GM12878 (cell line): ENCODE data around the gene STXBP3. TPM values are rescaled to one million over a fixed set of nuclear protein-coding genes. Genes with fewer than 3 reads are reported as not detected.

Source experiments
- ATAC-seq: fragments of 200-7000 bp; cut with Tn5 transposase; 3 replicates; pipeline ENCODE4 v1.9.1; 2020; ENCODE audit warnings: mild to moderate bottlenecking, moderate library complexity
- BruUV-seq: library from RNA; stranded (reverse); fragments of 400-500 nt; replicated peaks from 2 replicates; lab custom pipeline; 2021; lab: Mats Ljungman, UMichigan
- CTCF ChIA-PET: fragments of 300-600 bp; sonication (Branson Sonifier 250); formaldehyde crosslinking; extraction: SDS; loops from one replicate; lab custom pipeline; 2021; ENCODE audit warnings: inconsistent platforms; lab: Yijun Ruan, JAX
- POLR2A ChIA-PET: fragments of 350-600 bp; formaldehyde crosslinking; extraction: SDS; loops from one replicate; lab custom pipeline; 2021; ENCODE audit warnings: inconsistent platforms; lab: Charles Lee
- RAD21 ChIA-PET: fragments of 300-600 bp; sonication (Branson Sonifier 250); formaldehyde crosslinking; loops from one replicate; lab custom pipeline; 2023; ENCODE audit warnings: antibody characterized with exemption; ENCODE audit not compliant: unreplicated experiment; lab: Charles Lee
- SMC1A ChIA-PET: fragments of 300-600 bp; sonication (Branson Sonifier 250); formaldehyde crosslinking; loops from one replicate; lab custom pipeline; 2023; ENCODE audit not compliant: unreplicated experiment, uncharacterized antibody; lab: Charles Lee
- DNase-seq: peaks from one replicate; pipeline ENCODE4 v3.0.0-alpha.2; 2011; ENCODE audit warnings: low read depth, low spot score
- FAIRE-seq: peaks from 3 replicates; lab custom pipeline; 2011; peaks lifted over from hg19 to GRCh38; lab: Jason Lieb, UNC
- H2AFZ ChIP-seq: 2 replicates; pipeline ENCODE4 v1.6.0; 2011; ENCODE audit warnings: low read depth, low read length, control low read depth; ENCODE audit not compliant: control insufficient read depth
- H3K27ac ChIP-seq: 2 replicates; pipeline ENCODE4 v1.5.1; 2011; ENCODE audit warnings: control low read depth; ENCODE audit not compliant: control insufficient read depth, insufficient read depth
- H3K27me3 ChIP-seq, 2 experiments: replicated peaks in 1 of 2; 2 replicates each; pipeline versions ENCODE4 v1.6.0 to v1.6.1; 2011; ENCODE audit warnings: low read length in 1 of 2; ENCODE audit not compliant: control insufficient read depth in 2 of 2, insufficient read depth in 2 of 2
- H3K36me3 ChIP-seq, 2 experiments: 2 replicates each; pipeline ENCODE4 v1.5.1; 2011; ENCODE audit warnings: low read length in 1 of 2; ENCODE audit not compliant: control insufficient read depth in 2 of 2, insufficient read depth in 2 of 2
- H3K4me1 ChIP-seq: 2 replicates; pipeline ENCODE4 v1.6.1; 2011; ENCODE audit warnings: mild to moderate bottlenecking, low read length, moderate library complexity, mixed read lengths; ENCODE audit not compliant: control insufficient read depth, insufficient read depth
- H3K4me2 ChIP-seq: 2 replicates; pipeline ENCODE4 v1.6.0; 2011; ENCODE audit warnings: control low read depth; ENCODE audit not compliant: control insufficient read depth, insufficient read depth
- H3K4me3 ChIP-seq: fragments of 200-600 bp; sonication (generic); 2 replicates; pipeline ENCODE4 v1.5.1; 2016
- H3K79me2 ChIP-seq: 2 replicates; pipeline ENCODE4 v1.6.0; 2011; ENCODE audit warnings: low read length; ENCODE audit not compliant: control insufficient read depth, insufficient read depth
- H3K9ac ChIP-seq: 2 replicates; pipeline ENCODE4 v1.8.0; 2011; ENCODE audit warnings: low read length, control low read depth, mixed read lengths; ENCODE audit not compliant: control insufficient read depth, insufficient read depth
- H3K9me3 ChIP-seq: replicated peaks from 3 replicates; pipeline ENCODE4 v1.5.1; 2011; ENCODE audit warnings: mild to moderate bottlenecking, low read length; ENCODE audit not compliant: control insufficient read depth, insufficient read depth
- H4K20me1 ChIP-seq: 2 replicates; pipeline ENCODE4 v1.6.0; 2011; ENCODE audit not compliant: control insufficient read depth, insufficient read depth
- DPF2 ChIP-seq: fragments of 450-650 bp; IDR thresholded peaks from 2 replicates; pipeline ENCODE4 v1.6.1; 2017; ENCODE audit warnings: mild to moderate bottlenecking
- ETV6 ChIP-seq, 2 experiments: fragments of 450-650 bp in 1 of 2; IDR thresholded peaks in 1 of 2; conservative IDR thresholded peaks in 1 of 2; 2 replicates each; pipeline ENCODE4 v1.6.1; 2014; ENCODE audit warnings: antibody characterized with exemption in 1 of 2, borderline replicate concordance in 1 of 2, low read depth in 1 of 2, mild to moderate bottlenecking in 1 of 2, moderate library complexity in 1 of 2
- EZH2 ChIP-seq: IDR thresholded peaks from 2 replicates; pipeline ENCODE4 v1.6.1; 2012; ENCODE audit warnings: low read depth, mild to moderate bottlenecking, control low read depth, inconsistent platforms, low read length, borderline replicate concordance; ENCODE audit not compliant: control insufficient read depth
- MEF2B ChIP-seq: fragments of 450-650 bp; IDR thresholded peaks from 2 replicates; pipeline ENCODE4 v1.6.1; 2018; ENCODE audit warnings: mild to moderate bottlenecking, moderate library complexity; ENCODE audit not compliant: partially characterized antibody, poor library complexity, severe bottlenecking
- MYC ChIP-seq: IDR thresholded peaks from 2 replicates; pipeline ENCODE4 v1.6.1; 2011; ENCODE audit warnings: mild to moderate bottlenecking, low read length, moderate library complexity, inconsistent platforms; ENCODE audit not compliant: insufficient read depth, insufficient replicate concordance, insufficient read length, severe bottlenecking
- NR2F1 ChIP-seq: fragments of 450-650 bp; conservative IDR thresholded peaks from 2 replicates; pipeline ENCODE4 v1.6.1; 2017; ENCODE audit warnings: mild to moderate bottlenecking
- POLR2AphosphoS5 ChIP-seq: IDR thresholded peaks from 2 replicates; pipeline ENCODE4 v1.6.1; 2011; ENCODE audit warnings: mild to moderate bottlenecking, low read length, inconsistent platforms
- SMC3 ChIP-seq: IDR thresholded peaks from 2 replicates; pipeline ENCODE4 v1.6.1; 2011; ENCODE audit warnings: low read length, improper control_type of control experiment, borderline replicate concordance
- SRF ChIP-seq, 2 experiments: IDR thresholded peaks; 2 replicates each; pipeline ENCODE4 v1.6.1; 2011; ENCODE audit warnings: low read depth in 2 of 2, low read length in 2 of 2, mild to moderate bottlenecking in 1 of 2, moderate library complexity in 1 of 2
- WGBS: methylation state at CpG from one replicate; pipeline ENCODE4 v1.1.6; 2016; ENCODE audit warnings: low lambda C conversion rate; ENCODE audit not compliant: insufficient replicate concordance, insufficient coverage; ENCODE audit errors: missing lambda C conversion rate; 5-methylcytosine and 5-hydroxymethylcytosine counted together
- in situ Hi-C: fragments of 300-500 bp; cut with MboI; formaldehyde crosslinking; loops from 9 replicates; pipeline ENCODE4 v1.14.3; 2018; ENCODE audit warnings: mixed read lengths
- intact Hi-C: fragments of 100-400 bp; cut with micrococcal nuclease; formaldehyde crosslinking; loops from one replicate; pipeline ENCODE4 v1.14.2; 2022; ENCODE audit not compliant: unreplicated experiment
- polyA plus RNA-seq, 11 experiments: library from polyadenylated mRNA; depleted of rRNA in 4 of 11; unstranded in 6 of 11; stranded (reverse) in 5 of 11; fragments of >200 nt; fragmentation: Nextera tagmentation in 4 of 11; fragmentation: Illumina TruSeq in 1 of 11; extraction: Ambion mirVana in 4 of 11; extraction: Trizol in 1 of 11; gene quantifications; 1 replicate in 1 of 11; 2 replicates in 10 of 11; pipeline versions ENCODE4 v1.2.1 to v1.2.3, GENCODE V29; 2011 to 2016; ENCODE audit warnings: inconsistent platforms in 2 of 11, missing spikeins in 2 of 11, low read depth in 1 of 11
- total RNA-seq, 4 experiments: library from RNA; depleted of rRNA in 3 of 4; stranded (reverse); fragments of >200 nt in 3 of 4; fragmentation: Illumina TruSeq in 1 of 4; extraction: Trizol in 1 of 4; gene quantifications; 2 replicates each; pipeline versions ENCODE4 v1.2.1 to v1.2.3, GENCODE V29; 2013 to 2021
- TF ChIP-seq, protein P1 (sequence below), 3 experiments: IDR thresholded peaks in 2 of 3; conservative IDR thresholded peaks in 1 of 3; 2 replicates each; pipeline ENCODE4 v1.5.1; 2011; ENCODE audit warnings: low read depth in 3 of 3, low read length in 3 of 3, mild to moderate bottlenecking in 3 of 3, control low read depth in 2 of 3, moderate library complexity in 2 of 3, inconsistent platforms in 1 of 3, mixed read lengths in 1 of 3; ENCODE audit not compliant: control insufficient read depth in 2 of 3, insufficient read depth in 1 of 3; ENCODE audit errors: extremely low read depth in 1 of 3
- TF ChIP-seq, protein P2 (sequence below): IDR thresholded peaks from 2 replicates; pipeline ENCODE4 v1.6.1; 2012; ENCODE audit warnings: mild to moderate bottlenecking, low read depth, low read length
- TF ChIP-seq, protein P3 (sequence below): IDR thresholded peaks from 2 replicates; pipeline ENCODE4 v1.6.1; 2012; ENCODE audit warnings: low read depth, low read length, improper control_type of control experiment

The STXBP3 gene
- total and polyA plus RNA-seq, 10 of the 15 experiments (the other 5 are each of a cell fraction or from before 2014, with no cell fraction given), result 19.6 to 35.1 (median 27.3) TPM

DNA sequence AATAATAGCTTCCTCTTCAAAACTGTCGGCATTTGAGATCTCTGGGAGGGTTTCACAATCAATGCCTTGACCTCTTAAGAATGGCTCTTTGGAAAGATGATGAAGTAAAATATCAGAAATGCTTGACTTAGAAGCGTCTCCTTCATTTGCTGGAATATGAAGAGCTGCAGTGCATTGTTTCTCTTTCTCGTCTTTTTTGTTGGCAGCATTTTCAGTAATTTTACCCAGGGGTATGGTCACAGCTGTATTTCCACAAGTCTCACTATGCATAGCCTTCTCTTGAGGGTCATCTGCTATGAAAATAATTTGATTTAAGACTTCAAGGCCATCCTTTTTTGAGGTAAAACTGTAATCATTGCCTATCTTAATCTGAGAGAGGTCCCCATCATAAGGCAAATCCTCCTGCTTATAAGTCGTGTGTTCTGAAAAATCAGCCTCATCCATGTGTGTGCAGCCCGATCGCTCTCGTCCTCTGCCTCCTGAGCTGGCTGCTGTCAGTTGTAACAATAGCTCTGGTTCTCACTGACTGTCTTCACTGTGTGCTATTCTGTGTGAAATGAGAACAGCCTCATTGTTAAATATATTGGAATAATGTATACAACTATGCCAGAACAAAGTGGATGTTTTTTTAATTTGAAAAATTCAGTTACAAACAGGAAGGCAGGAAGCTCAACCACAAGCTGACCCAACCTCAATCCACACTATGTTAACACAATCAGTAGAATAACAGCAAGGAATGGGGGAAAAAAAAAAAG, 105.9 kb downstream of the STXBP3 start (continued):
- TF ChIP-seq, protein P1, sequence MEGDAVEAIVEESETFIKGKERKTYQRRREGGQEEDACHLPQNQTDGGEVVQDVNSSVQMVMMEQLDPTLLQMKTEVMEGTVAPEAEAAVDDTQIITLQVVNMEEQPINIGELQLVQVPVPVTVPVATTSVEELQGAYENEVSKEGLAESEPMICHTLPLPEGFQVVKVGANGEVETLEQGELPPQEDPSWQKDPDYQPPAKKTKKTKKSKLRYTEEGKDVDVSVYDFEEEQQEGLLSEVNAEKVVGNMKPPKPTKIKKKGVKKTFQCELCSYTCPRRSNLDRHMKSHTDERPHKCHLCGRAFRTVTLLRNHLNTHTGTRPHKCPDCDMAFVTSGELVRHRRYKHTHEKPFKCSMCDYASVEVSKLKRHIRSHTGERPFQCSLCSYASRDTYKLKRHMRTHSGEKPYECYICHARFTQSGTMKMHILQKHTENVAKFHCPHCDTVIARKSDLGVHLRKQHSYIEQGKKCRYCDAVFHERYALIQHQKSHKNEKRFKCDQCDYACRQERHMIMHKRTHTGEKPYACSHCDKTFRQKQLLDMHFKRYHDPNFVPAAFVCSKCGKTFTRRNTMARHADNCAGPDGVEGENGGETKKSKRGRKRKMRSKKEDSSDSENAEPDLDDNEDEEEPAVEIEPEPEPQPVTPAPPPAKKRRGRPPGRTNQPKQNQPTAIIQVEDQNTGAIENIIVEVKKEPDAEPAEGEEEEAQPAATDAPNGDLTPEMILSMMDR (IDR thresholded peaks at IDR 0.05 in 2 of 3, conservative IDR thresholded peaks at IDR 0.05 in 1 of 3; ENCODE audit: control insufficient read depth in 2 of 3, extremely low read depth in 1 of 3, insufficient read depth in 1 of 3, low read depth in 3 of 3, low read length in 3 of 3), result no peak
- TF ChIP-seq POLR2AphosphoS5, result no peak
- TF ChIP-seq, all 136 proteins: peak for 0

DNA sequence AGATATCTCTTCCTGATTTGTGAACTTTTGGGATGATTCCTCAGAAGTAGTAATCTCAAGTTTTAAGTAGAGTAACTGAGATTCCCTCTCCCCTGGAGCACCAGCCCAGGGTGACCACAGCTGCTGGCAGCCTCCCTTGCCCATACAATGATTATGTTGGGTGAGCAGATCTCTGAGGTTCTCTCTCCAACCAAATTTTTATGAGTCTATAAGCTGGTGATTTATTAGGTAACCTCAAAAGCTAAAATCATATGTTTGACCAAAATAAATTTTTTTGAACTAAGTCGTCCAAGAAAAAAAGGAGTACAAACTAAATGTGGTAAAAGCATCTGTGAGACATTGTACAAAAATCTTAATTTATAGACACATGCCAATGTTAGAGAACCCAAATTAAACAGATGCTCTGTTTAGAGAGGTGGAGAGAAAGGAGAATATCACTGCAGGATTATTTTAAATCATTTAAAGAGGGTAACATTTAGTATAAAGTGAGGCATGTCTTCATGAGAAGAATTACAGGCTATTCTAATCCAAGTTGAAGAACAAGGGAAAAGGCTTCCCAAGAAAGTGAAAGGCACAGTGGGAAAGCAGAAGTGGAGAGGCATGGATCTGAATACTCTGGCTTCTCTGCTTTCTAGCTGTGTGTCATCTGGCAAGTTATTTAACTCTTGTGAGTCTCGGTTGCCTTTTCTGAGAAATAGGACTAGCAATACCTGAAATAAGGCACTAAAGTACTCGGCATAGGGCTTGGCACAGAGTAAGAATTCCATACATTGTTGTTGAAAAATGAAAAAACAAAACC, 107.9 kb downstream of the STXBP3 start:
- Histone ChIP-seq H3K4me3 (no peak overlapping the region), H3K27me3 (no peaks in the 10 kb centered on the region; a peak in 2 of 4 replicates), H2AFZ (no peak overlapping the region), H3K79me2 (no peaks in the 10 kb centered on the region), H3K27ac (no peak overlapping the region), H3K4me1 (no peaks in the 10 kb centered on the region), H3K9ac (no peak overlapping the region), H4K20me1 (no peaks in the 10 kb centered on the region), H3K4me2 (no peak overlapping the region), H3K36me3 (no peaks in the 10 kb centered on the region), H3K9me3 (no peaks in the 10 kb centered on the region)
- BruUV-seq, result no TSS peak
- RAD21 ChIA-PET, result no interaction called here
- WGBS, result 31% methylated on average over 3 of the region's 3 CpGs
- CTCF ChIA-PET, result interaction anchor here (1.0 kb wide), 1 partner anchor 25 kb away, joined by 4 read pairs; no protein-coding TSS in a partner anchor
- SMC1A ChIA-PET, result interaction anchor here (1.0 to 1.3 kb wide), 2 partner anchors 8 to 27 kb away, joined by 3 to 4 read pairs; no protein-coding TSS in a partner anchor
- FAIRE-seq (no peak), ATAC-seq (no peak), DNase-seq (no peak)
- POLR2A ChIA-PET, result interaction anchor here (0.5 kb wide), 1 partner anchor 424 kb away, joined by 6 read pairs; no protein-coding TSS in a partner anchor
- in situ Hi-C loops, result no loop called here
- intact Hi-C loops, result no loop called here
- TF ChIP-seq SMC3 (no peak), ETV6 (conservative IDR thresholded peaks at IDR 0.05 in 1 of 2, IDR thresholded peaks at IDR 0.05 in 1 of 2; ENCODE audit: borderline replicate concordance in 1 of 2, low read depth in 1 of 2) (no peak), EZH2 (no peak), MEF2B (no peak), SRF (IDR thresholded peaks at IDR 0.05; ENCODE audit: low read depth in 2 of 2, low read length in 2 of 2) (no peak), MYC (no peak), NR2F1 (no peak), DPF2 (no peak)
- TF ChIP-seq, protein P2, sequence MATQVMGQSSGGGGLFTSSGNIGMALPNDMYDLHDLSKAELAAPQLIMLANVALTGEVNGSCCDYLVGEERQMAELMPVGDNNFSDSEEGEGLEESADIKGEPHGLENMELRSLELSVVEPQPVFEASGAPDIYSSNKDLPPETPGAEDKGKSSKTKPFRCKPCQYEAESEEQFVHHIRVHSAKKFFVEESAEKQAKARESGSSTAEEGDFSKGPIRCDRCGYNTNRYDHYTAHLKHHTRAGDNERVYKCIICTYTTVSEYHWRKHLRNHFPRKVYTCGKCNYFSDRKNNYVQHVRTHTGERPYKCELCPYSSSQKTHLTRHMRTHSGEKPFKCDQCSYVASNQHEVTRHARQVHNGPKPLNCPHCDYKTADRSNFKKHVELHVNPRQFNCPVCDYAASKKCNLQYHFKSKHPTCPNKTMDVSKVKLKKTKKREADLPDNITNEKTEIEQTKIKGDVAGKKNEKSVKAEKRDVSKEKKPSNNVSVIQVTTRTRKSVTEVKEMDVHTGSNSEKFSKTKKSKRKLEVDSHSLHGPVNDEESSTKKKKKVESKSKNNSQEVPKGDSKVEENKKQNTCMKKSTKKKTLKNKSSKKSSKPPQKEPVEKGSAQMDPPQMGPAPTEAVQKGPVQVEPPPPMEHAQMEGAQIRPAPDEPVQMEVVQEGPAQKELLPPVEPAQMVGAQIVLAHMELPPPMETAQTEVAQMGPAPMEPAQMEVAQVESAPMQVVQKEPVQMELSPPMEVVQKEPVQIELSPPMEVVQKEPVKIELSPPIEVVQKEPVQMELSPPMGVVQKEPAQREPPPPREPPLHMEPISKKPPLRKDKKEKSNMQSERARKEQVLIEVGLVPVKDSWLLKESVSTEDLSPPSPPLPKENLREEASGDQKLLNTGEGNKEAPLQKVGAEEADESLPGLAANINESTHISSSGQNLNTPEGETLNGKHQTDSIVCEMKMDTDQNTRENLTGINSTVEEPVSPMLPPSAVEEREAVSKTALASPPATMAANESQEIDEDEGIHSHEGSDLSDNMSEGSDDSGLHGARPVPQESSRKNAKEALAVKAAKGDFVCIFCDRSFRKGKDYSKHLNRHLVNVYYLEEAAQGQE, result no peak
- TF ChIP-seq, protein P3, sequence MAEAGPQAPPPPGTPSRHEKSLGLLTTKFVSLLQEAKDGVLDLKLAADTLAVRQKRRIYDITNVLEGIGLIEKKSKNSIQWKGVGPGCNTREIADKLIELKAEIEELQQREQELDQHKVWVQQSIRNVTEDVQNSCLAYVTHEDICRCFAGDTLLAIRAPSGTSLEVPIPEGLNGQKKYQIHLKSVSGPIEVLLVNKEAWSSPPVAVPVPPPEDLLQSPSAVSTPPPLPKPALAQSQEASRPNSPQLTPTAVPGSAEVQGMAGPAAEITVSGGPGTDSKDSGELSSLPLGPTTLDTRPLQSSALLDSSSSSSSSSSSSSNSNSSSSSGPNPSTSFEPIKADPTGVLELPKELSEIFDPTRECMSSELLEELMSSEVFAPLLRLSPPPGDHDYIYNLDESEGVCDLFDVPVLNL, result no peak
